NB4 (cell line): ENCODE results near the gene PLEKHJ1.

Experiments
- DNase-seq: peaks from one replicate; pipeline ENCODE4 v3.0.0; 2010; ENCODE audit warnings: low read depth
- H3K4me3 ChIP-seq: one replicate; pipeline ENCODE4 v1.5.1; 2011; ENCODE audit warnings: mild to moderate bottlenecking, low read depth, low read length, moderate library complexity
- MYC ChIP-seq: IDR thresholded peaks from 2 replicates; pipeline ENCODE4 v1.6.1; 2011; ENCODE audit warnings: low read depth, low read length
- POLR2A ChIP-seq: IDR thresholded peaks from 2 replicates; pipeline ENCODE4 v1.6.1; 2011; ENCODE audit warnings: mild to moderate bottlenecking; ENCODE audit not compliant: insufficient read length; ENCODE audit errors: extremely low read depth
- TF ChIP-seq, protein P1 (sequence below): IDR thresholded peaks from 2 replicates; pipeline ENCODE4 v1.6.1; 2011; ENCODE audit warnings: low read depth, low read length
- TF ChIP-seq, protein P2 (sequence below): IDR thresholded peaks from one replicate; pipeline ENCODE4 v1.5.1; 2012; ENCODE audit warnings: low read depth, low read length

PLEKHJ1 gene

DNA sequence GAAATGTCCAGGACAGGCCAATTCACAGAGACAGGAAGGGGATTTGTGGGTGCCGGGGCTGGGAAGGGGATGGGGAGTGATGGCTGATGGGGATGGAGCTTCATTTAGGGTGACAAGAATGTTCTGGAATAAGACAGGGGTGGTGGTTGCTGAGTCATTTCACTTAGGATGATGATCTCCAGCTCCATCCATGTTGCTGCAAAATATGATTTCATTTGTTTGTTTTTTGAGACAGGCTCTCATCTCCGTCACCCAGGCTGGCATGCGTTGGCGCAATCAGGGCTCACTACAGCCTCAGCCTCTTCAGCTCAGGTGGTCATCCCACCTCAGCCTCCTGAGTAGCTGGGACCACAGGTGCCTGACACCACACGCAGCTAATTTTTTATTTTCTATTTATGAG is 23.2 kb upstream of the PLEKHJ1 start:
- TF ChIP-seq, protein P1, sequence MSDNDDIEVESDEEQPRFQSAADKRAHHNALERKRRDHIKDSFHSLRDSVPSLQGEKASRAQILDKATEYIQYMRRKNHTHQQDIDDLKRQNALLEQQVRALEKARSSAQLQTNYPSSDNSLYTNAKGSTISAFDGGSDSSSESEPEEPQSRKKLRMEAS: no peak
- TF ChIP-seq POLR2A (no peak), MYC (no peak)
- TF ChIP-seq, protein P2, sequence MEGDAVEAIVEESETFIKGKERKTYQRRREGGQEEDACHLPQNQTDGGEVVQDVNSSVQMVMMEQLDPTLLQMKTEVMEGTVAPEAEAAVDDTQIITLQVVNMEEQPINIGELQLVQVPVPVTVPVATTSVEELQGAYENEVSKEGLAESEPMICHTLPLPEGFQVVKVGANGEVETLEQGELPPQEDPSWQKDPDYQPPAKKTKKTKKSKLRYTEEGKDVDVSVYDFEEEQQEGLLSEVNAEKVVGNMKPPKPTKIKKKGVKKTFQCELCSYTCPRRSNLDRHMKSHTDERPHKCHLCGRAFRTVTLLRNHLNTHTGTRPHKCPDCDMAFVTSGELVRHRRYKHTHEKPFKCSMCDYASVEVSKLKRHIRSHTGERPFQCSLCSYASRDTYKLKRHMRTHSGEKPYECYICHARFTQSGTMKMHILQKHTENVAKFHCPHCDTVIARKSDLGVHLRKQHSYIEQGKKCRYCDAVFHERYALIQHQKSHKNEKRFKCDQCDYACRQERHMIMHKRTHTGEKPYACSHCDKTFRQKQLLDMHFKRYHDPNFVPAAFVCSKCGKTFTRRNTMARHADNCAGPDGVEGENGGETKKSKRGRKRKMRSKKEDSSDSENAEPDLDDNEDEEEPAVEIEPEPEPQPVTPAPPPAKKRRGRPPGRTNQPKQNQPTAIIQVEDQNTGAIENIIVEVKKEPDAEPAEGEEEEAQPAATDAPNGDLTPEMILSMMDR: no peak
- H3K4me3 ChIP-seq: no peak overlapping the region
- no peak for DNase-seq

DNA sequence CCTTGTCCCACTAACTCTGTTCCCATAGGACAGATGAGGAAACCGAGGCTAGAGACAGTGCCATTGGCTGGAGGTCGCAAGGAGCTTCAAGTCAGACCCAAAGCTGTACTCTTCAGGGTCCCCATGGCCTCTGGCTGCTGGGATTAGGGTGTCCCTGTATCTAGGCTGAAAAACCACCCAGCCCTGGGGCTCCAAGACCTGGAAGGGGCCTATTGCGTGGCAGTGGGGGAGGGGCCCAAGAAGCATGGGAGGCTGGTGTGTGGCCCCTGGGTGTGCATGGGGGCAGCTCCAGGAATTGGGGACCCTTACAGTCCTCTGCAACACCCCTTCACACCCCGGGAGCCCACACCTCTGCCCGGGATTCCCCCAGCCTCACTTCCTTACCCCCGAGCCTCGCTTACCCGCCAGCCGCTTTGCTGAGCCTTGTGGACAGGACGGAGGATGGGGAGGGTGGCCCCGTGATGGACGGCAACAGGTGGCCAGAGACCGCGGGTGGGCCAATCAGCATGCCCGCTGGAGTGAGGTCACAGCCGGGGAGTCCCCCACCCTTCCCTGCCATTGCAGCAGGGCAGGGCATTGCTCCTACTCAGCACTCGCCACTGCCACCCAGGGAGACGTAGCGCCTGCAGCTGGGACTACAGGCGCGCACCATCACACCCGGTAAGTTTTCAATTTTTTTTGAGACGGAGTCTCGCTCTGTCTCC is 20.0 kb upstream of the PLEKHJ1 start, which contains the start of gene JSRP1:
JSRP1 (minus strand) TSS at position 436 of the 704 bp plus-strand sequence. CDS start 1,103 bp downstream, outside the sequence.
- TF ChIP-seq, protein P2: no peak
- TF ChIP-seq POLR2A: no peak
- TF ChIP-seq MYC: no peak
- TF ChIP-seq, protein P1: no peak
- DNase-seq: no peak
- no peak within 1 kb of the TSS for H3K4me3 ChIP-seq

DNA sequence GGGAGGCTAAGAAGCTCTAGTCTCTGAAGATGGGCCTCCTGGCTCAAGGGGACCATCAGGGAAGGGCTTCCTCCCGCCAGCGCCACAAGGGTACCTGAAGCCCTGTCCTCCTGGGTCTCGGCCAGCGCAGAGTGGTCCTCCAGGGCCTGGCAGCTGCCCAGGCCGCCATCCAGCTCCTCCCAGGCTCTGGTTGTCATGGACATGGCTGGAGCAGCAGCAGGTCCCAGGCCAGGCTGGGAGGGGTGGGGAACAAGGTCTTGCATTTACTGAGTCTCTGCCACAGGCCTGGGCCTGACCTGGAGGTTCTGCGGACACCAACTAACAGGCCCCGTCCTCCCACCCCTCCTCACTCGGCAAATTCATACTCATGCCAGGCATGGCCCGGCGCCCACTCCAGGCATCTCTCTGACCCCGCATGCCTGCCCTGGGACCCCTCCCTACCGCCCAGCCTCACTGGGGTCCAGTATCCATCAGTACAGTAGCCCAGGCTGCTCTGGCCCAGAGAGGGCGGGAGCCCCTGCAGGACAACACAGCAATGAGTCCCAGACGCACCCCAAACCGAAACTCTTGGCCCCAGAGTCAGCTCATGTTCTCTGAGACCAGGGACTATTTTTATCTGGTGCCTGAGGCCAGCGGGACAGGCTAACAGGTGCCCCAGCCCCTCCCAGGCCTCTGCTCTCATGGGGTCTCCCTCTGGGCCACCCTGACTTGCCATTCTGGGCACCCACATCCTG is 19.1 kb upstream of the PLEKHJ1 start:
- no peak for DNase-seq
- no peak for TF ChIP-seq MYC
- TF ChIP-seq, protein P2: no peak
- TF ChIP-seq POLR2A: no peak
- TF ChIP-seq, protein P1: no peak
- no peak overlapping the region for H3K4me3 ChIP-seq

DNA sequence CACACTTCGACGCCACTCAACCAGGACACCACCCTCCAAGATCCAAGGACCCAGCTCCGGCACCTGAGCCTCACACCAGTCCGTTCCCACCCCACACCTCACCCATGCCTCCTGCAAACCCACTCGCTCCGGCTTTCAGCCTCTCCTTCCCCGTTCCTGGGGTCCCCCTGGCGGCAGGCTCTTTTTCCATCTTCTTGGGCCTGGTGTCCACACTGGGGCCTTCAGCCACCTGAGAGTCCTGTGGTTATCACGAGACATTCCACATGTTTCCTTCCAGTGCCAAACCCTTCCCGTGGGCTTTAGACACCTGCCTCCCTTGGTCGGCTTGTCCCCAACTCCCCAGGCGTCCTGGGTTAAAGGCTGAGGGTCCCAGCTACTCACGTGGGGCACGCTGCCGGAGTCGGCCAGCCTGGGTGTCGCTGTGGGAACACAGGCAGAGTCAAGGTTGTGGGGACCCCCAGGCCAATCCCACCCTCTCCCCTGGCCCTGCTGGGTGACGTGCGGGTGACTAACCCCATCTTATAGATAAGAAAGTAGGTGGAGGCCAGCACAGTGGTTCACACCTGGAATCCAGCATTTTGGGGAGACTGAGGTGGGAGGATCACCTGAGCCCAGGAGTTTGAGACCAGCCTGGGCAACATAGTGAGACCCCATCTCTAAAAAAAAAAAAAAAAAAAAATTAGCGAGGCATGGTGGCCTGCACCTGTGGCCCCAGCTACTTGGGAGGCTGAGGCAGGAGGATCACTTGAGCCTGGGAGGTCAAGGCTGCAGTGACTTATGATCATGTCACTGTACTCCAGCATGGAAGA is 18.1 kb upstream of the PLEKHJ1 start:
- no peak overlapping the region for H3K4me3 ChIP-seq
- no peak for DNase-seq
- TF ChIP-seq POLR2A (no peak), MYC (no peak)
- TF ChIP-seq, protein P2: no peak

DNA sequence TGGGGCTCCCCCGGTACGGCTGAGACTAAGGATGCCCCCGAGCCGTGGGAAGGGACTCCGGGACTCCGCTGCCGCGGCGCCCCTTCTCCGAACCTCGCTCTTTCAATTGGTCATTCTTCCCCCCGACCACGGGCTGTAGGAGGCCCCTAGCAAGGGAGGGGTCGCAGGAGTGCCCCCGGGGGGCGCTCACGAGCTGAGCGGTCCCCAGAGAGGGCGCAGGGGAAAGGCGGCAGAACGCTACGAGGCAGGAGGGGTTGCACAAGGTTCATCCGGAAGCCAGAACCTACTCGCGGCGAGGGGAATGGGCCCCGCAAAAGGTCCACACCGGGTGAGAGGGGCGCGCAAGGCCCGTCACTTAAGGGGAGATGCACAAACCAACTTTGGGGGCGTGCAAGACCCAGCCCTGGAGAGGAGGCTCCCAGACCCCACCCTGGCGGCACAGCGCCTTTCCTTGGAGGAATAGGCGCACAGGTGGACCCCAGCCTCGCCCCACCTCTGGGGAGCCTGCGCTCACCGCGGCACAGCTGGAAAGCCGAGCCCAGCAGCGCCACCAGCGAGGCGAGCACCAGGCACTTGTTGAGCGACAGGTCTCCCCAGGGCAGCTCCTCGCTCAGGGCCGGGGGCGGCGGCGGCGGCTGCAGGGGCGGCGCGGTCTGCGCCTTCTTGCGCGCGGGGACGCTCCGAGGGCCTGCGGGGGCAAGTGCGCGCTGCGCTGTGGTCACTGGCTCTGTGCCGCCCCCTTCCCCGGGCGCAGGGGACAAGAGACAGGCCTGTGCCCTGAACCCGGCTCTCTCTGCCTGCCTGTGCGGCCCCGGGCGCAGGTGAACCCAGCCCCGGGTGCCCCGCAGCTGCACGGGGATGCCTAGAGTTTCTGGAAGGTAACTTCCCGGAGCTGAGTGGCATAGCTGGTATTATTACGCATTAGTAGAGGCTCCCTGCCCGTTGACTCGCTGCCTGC is 17.3 kb upstream of the PLEKHJ1 start:
- DNase-seq: peak; percentile 76
- no peak for TF ChIP-seq POLR2A
- TF ChIP-seq, protein P2: peak; percentile 44
- H3K4me3 ChIP-seq: no peak overlapping the region
